HG03575 (cell line): Measurements from ENCODE around the gene MYO1H.
"Not testable (repeated sequence)": the region's sequence is repeated elsewhere in the genome, so short reads cannot be mapped to it uniquely, and the experiment has no call there.

Experiments used
- ATAC-seq: cut with Tn5 transposase; IDR thresholded peaks from one replicate; pipeline ENCODE4 v1.9.1; 2021; ENCODE audit not compliant: unreplicated experiment, insufficient number of reproducible peaks, low FRiP score; ENCODE audit errors: extremely low read depth

Gene MYO1H

GRCh38 chr12:109393437-109394345, 46.0 kb downstream of the MYO1H start:
- ATAC-seq = no peak

GRCh38 chr12:109394891-109395290, 47.2 kb downstream of the MYO1H start:
- no peak for ATAC-seq

GRCh38 chr12:109404841-109405240, 57.1 kb downstream of the MYO1H start:
- ATAC-seq = not testable (repeated sequence)

DNA sequence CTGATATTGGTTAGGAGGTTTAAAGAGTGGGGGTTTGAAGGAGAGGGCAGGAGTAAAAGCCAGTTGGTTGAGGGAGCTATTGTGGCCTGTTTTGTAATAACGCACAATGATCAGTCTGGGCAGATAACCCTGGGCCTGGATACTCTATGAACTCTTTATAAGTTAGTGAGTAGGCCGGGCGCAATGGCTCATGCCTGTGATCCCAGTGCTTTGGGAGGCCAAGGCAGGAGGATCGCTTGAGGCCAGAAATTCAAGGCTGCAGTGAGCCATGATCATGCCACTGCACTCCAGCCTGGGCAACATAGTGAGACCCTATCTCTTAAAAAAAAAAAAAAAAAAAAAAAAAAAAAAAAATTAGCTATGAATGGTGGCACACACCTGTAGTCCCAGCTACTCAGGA, 58.4 kb downstream of the MYO1H start:
- ATAC-seq = not testable (repeated sequence)

- no peak for ATAC-seq
These were observed 71.3 kb downstream of the MYO1H start for GRCh38 chr12:109418848-109419480.

DNA sequence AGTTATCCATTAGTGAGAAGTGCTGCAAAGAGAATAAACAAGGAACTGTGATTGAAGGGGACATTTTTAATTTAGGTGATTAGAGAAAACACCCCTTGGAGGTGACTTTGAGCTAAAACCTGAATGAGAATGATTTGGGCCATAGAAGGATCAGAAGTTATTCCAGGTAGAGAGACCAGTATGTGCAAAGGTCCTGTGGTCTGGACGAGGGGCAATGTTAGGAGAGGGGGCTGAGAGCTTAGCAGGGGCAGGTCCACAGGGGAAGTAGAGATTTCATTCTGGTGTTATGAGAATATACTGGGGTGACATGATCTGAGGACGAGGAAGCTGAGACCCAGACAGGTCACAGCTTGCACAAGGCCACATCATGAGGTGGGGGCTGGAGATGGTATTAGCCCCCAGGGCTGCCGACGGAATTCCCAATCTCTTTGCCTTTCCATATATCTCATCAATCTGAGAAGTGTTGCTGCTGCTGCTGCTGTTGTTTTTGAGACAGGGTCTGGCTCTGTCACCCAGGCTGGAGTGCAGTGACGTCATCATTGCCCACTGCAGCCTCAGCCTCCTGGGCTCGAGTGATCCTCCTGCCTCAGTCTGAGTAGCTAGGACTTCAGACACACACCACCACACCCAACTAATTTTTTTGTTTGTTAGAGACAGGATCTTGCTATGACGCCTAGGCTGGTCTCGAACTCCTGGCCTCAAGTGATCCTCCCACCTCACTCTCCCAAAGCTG, 73.8 kb downstream of the MYO1H start:
- ATAC-seq = no peak

GRCh38 chr12:109422251-109422650, 74.6 kb downstream of the MYO1H start:
- no peak for ATAC-seq

GRCh38 chr12:109423392-109423791, 75.7 kb downstream of the MYO1H start:
- no peak for ATAC-seq

- no peak for ATAC-seq
These were observed 80.4 kb downstream of the MYO1H start for GRCh38 chr12:109428037-109428629.

GRCh38 chr12:109428804-109429203, 81.1 kb downstream of the MYO1H start:
- ATAC-seq = not testable (repeated sequence)

- no peak for ATAC-seq
These were observed 82.5 kb downstream of the MYO1H start for GRCh38 chr12:109430244-109430643.

DNA sequence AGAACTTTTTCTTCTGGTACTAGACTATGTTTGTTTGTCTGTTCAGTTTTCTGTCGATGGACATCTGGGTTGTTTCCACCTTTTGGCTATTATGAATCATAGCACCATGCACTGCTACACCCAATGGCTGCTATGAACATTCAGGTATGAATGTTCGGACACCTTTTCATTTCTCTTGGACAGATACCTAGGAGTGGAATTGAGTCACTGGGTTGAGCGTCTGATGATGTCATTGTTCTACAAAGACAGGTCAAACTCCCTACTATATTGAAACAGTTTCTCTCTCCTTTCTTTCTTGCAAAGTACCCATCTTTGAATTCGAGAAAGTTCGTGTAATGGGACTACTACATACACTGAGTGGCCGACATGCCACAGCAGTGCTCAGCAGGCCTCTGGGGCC, 84.7 kb downstream of the MYO1H start:
- ATAC-seq = no peak

- no peak for ATAC-seq
These were observed 85.2 kb downstream of the MYO1H start for GRCh38 chr12:109432842-109433304.

DNA sequence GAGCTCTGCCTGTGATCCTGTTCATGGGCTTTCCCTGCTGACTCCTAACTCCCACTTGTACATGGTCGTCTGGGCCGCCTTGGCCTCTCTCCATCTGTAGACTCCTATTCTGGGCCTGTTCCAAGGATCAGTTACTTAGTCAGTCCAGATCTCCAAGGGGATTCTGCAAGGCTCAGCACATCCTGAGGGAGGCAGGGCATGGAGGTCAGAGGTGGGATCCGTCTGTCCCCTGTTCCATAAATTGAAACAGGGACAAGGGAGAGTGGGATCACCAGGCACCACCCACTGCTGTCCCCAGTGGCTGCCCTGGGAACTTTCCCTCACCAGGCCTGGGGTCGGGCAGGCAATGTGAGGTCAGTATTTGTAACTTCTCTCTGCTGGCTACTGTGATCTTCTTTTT, 85.9 kb downstream of the MYO1H start:
- ATAC-seq = no peak

GRCh38 chr12:109434582-109434981, 86.9 kb downstream of the MYO1H start:
- ATAC-seq = no peak

DNA sequence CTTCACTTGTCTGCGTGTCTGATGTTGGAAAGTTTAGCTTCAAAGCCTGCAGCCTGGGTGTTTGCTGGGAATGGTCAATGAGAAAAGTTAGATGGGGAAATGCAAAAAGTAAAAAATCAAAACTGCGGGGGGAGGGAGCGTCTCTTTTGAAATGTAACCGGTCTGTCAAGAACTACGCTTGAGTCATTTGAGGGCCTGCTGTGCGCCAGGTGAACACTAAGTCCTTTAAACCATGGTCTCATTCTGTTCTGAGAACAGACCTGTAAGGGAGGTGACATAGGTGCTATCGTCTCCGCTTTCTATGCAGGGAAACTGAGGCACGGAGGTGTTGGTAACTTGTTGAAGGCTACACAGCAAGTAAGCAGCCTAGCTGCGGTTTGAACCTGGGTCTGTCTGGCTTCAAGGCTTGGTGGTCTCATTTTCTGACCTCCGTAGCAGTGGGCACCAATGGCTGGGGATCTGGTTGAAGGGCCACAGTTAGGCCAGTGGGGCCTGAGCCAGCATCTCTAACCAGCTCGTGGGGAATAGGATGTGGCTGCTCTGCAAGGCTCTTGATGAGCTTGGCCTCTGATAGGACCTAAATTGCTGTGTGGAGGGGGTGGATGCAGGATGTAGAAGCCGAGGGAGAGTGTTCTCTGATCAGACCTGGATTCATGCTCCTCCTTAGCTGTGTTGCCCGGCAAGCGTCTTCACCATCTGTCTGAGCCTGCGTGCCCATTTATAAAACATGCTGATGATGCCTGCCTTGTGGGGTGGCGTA, 87.9 kb downstream of the MYO1H start:
- ATAC-seq = no peak

DNA sequence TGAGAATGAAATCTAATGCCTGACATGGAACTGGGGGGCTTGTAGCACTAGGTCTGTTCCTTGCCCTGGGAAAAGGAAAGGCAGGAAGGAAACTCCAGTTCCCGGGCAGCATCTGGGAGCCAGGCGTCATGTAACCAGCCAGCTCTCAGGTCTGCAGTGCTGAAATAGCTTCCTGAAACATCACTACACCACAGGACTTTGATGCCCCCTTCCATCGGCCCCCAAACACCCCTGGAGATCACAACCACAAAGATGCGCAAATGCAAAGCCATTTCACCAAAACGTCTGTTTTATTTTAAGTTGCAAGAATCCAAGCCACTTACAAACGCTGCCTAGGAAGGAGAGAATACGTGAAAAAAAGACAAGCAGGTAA, 88.5 kb downstream of the MYO1H start:
- no peak for ATAC-seq

- ATAC-seq = no peak
These were observed 91.5 kb downstream of the MYO1H start for GRCh38 chr12:109439181-109439580.

DNA sequence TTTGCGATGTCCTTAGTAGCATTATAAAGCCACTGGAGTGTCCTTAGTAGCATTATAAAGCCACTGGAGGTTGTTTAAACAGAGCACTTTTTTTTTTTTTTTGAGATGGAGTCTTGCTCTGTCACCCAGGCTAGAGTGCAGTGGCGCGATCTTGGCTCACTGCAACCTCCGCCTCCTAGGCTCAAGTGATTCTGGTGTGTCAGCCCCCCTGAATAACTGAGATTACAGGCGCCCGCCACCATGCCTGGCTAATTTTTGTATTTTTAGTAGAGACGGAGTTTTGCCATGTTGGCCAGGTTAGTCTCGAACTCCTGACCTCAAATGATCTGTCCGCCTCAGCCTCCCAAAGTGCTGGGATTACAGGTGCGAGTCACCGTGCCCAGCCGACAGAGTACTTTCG, 92.3 kb downstream of the MYO1H start:
- not testable (repeated sequence) for ATAC-seq
